ENCODE results near the gene CDH13. TPM values are rescaled to one million over a fixed set of nuclear protein-coding genes. Genes with fewer than 3 reads are reported as not detected.

CDH13 gene
- total RNA-seq, 2 donors from 2014 or later = 2.9 TPM; not detected in 1

GRCh38 chr16:83602761-83603722 is 976.3 kb downstream of the CDH13 start:
- TF ChIP-seq POLR2A (IDR thresholded peaks at IDR 0.05) (no peak), CTCF (IDR thresholded peaks at IDR 0.05) (no peak)
- H3K4me1 ChIP-seq = no peaks in the 10 kb centered on the region
- H3K27me3 ChIP-seq = no peaks in the 10 kb centered on the region
- no peak overlapping the region for H3K4me3 ChIP-seq
- H3K27ac ChIP-seq = no peak overlapping the region
- H3K36me3 ChIP-seq (replicated peaks in 1 of 2; ENCODE audit: insufficient read depth in 1 of 2, low read depth in 2 of 2) = no peaks in the 10 kb centered on the region
- H3K9me3 ChIP-seq = no peaks in the 10 kb centered on the region
- ATAC-seq (no peak), DNase-seq (no peak)
- intact Hi-C loops (cut with DNase I) = no loop called here
- WGBS, 2 donors = 46 to 53% methylated on average over 5 of the region's 5 CpGs

- TF ChIP-seq CTCF (IDR thresholded peaks at IDR 0.05) (no peak), POLR2A (IDR thresholded peaks at IDR 0.05) (no peak)
- H3K9me3 ChIP-seq = no peaks in the 10 kb centered on the region
- no peaks in the 10 kb centered on the region for H3K4me1 ChIP-seq
- no peaks in the 10 kb centered on the region for H3K27me3 ChIP-seq
- ATAC-seq (no peak), DNase-seq (no peak)
- no peak overlapping the region for H3K27ac ChIP-seq
- intact Hi-C loops (cut with DNase I) = no loop called here
- WGBS, 2 donors = 36 to 46% methylated on average over 5 of the region's 5 CpGs
- no peaks in the 10 kb centered on the region for H3K36me3 ChIP-seq (replicated peaks in 1 of 2; ENCODE audit: insufficient read depth in 1 of 2, low read depth in 2 of 2)
- no peak overlapping the region for H3K4me3 ChIP-seq
Measured at GRCh38 chr16:83603723-83604570, 977.2 kb downstream of the CDH13 start.

- Histone ChIP-seq H3K27me3 (no peaks in the 10 kb centered on the region), H3K36me3 (replicated peaks in 1 of 2; ENCODE audit: insufficient read depth in 1 of 2, low read depth in 2 of 2) (no peaks in the 10 kb centered on the region), H3K9me3 (no peaks in the 10 kb centered on the region), H3K4me3 (no peak overlapping the region), H3K27ac (no peak overlapping the region), H3K4me1 (no peaks in the 10 kb centered on the region)
- no peak for TF ChIP-seq POLR2A (IDR thresholded peaks at IDR 0.05)
- TF ChIP-seq CTCF (IDR thresholded peaks at IDR 0.05) = no peak
- no peak for ATAC-seq
- DNase-seq = no peak
- 67% methylated on average over 7 of the region's 7 CpGs for WGBS, 2 donors
- intact Hi-C loops (cut with DNase I) = no loop called here
Measured at GRCh38 chr16:83606486-83607030, 979.8 kb downstream of the CDH13 start.

- Histone ChIP-seq H3K4me1 (no peaks in the 10 kb centered on the region), H3K27ac (no peak overlapping the region), H3K4me3 (no peak overlapping the region), H3K36me3 (replicated peaks in 1 of 2; ENCODE audit: insufficient read depth in 1 of 2, low read depth in 2 of 2) (no peaks in the 10 kb centered on the region), H3K27me3 (no peaks in the 10 kb centered on the region), H3K9me3 (no peaks in the 10 kb centered on the region)
- intact Hi-C loops (cut with DNase I) = no loop called here
- TF ChIP-seq CTCF (IDR thresholded peaks at IDR 0.05) = no peak
- TF ChIP-seq POLR2A (IDR thresholded peaks at IDR 0.05) = no peak
- 65 to 70% methylated on average over 4 of the region's 4 CpGs for WGBS, 2 donors
- no peak for DNase-seq
- no peak for ATAC-seq
Measured at GRCh38 chr16:83609178-83609577, 982.4 kb downstream of the CDH13 start.

All from body of pancreas (tissue), 4 donors.